ENCODE data around the gene DLGAP3. TPM values are rescaled to one million over a fixed set of nuclear protein-coding genes. Genes with fewer than 3 reads are reported as not detected.

Gene DLGAP3
- total and polyA plus RNA-seq, 2 donors (not counting 3 experiments of a cell fraction or from before 2014, with no cell fraction given) = 0.04 to 0.20 TPM

DNA sequence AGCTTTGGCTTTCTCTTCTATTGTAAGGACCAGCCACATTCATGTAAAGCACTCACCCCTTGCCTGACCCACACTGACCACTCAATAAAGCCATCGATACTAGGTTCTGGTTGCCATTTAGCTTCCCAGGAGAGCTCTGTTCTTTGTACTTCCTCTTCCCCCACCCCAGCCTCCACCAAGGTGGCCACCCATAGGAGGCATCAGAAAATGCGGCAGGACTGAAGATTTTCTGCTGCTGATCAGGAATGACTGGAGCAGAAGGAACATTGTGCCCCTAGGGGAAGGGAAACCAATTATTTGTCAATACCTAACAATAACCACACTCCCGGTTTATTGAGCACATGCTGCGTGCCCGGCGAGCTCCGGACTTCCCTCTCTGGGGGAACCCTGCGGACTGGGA is 64.7 kb downstream of the DLGAP3 start:
- no TSS peak for BruUV-seq (replicated peaks)
- H3K27ac ChIP-seq (ENCODE audit: insufficient read depth, low read depth, low read length) = no peak overlapping the region
- DNase-seq (ENCODE audit: low read depth, low spot score) (no peak), FAIRE-seq (no peak)
- H3K27me3 ChIP-seq (ENCODE audit: control insufficient read depth in 2 of 2, insufficient read depth in 2 of 2, low read length in 2 of 2) = peaks cover 10 to 18% of the 10 kb centered on the region in 2 experiments
- intact Hi-C loops (cut with micrococcal nuclease) = no loop called here
- H3K4me2 ChIP-seq (ENCODE audit: insufficient read depth, low read length) = no peak overlapping the region
- no peaks in the 10 kb centered on the region for H3K9me3 ChIP-seq (replicated peaks; ENCODE audit: control insufficient read depth, insufficient read depth, low read length)
- TF ChIP-seq MAX (IDR thresholded peaks at IDR 0.05; ENCODE audit: insufficient read depth, insufficient read length) = no peak
- TF ChIP-seq MYC (IDR thresholded peaks at IDR 0.05; ENCODE audit: low read depth, low read length) = no peak
- no peak for TF ChIP-seq GATA2 (IDR thresholded peaks at IDR 0.05; ENCODE audit: insufficient read depth, insufficient read length, low read depth, low read length)
- TF ChIP-seq, protein P1, sequence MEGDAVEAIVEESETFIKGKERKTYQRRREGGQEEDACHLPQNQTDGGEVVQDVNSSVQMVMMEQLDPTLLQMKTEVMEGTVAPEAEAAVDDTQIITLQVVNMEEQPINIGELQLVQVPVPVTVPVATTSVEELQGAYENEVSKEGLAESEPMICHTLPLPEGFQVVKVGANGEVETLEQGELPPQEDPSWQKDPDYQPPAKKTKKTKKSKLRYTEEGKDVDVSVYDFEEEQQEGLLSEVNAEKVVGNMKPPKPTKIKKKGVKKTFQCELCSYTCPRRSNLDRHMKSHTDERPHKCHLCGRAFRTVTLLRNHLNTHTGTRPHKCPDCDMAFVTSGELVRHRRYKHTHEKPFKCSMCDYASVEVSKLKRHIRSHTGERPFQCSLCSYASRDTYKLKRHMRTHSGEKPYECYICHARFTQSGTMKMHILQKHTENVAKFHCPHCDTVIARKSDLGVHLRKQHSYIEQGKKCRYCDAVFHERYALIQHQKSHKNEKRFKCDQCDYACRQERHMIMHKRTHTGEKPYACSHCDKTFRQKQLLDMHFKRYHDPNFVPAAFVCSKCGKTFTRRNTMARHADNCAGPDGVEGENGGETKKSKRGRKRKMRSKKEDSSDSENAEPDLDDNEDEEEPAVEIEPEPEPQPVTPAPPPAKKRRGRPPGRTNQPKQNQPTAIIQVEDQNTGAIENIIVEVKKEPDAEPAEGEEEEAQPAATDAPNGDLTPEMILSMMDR (IDR thresholded peaks at IDR 0.05; ENCODE audit: extremely low read depth in 1 of 2, insufficient read depth in 1 of 2, low read depth in 1 of 2, low read length in 2 of 2) = no peak
- TF ChIP-seq FOS (IDR thresholded peaks at IDR 0.05; ENCODE audit: borderline replicate concordance, insufficient read depth, low read length) = no peak
- no peak for TF ChIP-seq POLR2A (IDR thresholded peaks at IDR 0.05; ENCODE audit: low read depth, low read length)
- POLR2A ChIA-PET = no interaction called here
- H3K4me1 ChIP-seq (ENCODE audit: control insufficient read depth, extremely low read depth, insufficient read depth, low read length) = peaks cover 7% of the 10 kb centered on the region
- H2AFZ ChIP-seq (ENCODE audit: low read depth, low read length) = no peak overlapping the region
- H3K36me3 ChIP-seq (ENCODE audit: control insufficient read depth in 2 of 2, extremely low read depth in 1 of 2, insufficient read depth in 2 of 2, low read length in 2 of 2) = no peaks in the 10 kb centered on the region
- H3K9me1 ChIP-seq (replicated peaks; ENCODE audit: control insufficient read depth, extremely low read depth, insufficient read depth, low read length) = no peaks in the 10 kb centered on the region
- dilution Hi-C loops (cut with MboI; ENCODE audit: extremely low pct_ligation_motif_present, low sequenced_read_pairs) = no loop called here
- no peaks in the 10 kb centered on the region for H3K79me2 ChIP-seq (ENCODE audit: control insufficient read depth, insufficient read depth, low read length)
- H4K20me1 ChIP-seq (replicated peaks; ENCODE audit: control insufficient read depth, extremely low read depth, insufficient read depth, low read length) = no peaks in the 10 kb centered on the region
- H3K4me3 ChIP-seq (replicated peaks in 1 of 3; ENCODE audit: insufficient read depth in 1 of 3, low read depth in 1 of 3, low read length in 3 of 3) = no peak overlapping the region
- CTCF ChIA-PET = interaction anchor here (1.5 to 4.7 kb wide), 2 partner anchors 12 to 77 kb away, joined by 12 to 59 read pairs; no protein-coding TSS in a partner anchor
- no peak overlapping the region for H3K9ac ChIP-seq (replicated peaks; ENCODE audit: extremely low read depth, insufficient read depth, low read length)

DNA sequence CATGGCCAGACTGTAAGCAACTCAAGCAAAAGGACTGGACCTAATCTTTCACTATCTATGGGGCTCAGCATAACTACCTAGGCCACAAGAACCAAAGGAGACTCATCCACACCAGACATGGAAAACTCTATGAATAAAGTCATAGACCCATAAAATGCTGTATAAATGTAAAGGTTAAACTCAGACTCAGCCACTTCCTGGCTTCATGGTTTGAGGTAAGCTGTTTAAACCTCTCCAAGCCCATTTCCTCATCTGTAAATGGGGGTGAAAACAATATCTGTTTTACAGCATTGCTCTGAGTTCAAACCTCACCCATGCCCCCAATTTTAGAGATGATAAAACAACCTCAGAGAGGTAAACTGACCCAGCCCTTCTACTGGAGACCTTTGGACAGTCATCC is 65.9 kb downstream of the DLGAP3 start:
- no peaks in the 10 kb centered on the region for H3K9me1 ChIP-seq (replicated peaks; ENCODE audit: control insufficient read depth, extremely low read depth, insufficient read depth, low read length)
- TF ChIP-seq MAX (IDR thresholded peaks at IDR 0.05; ENCODE audit: insufficient read depth, insufficient read length) (no peak), JUN (IDR thresholded peaks at IDR 0.05; ENCODE audit: borderline replicate concordance, insufficient read depth, insufficient read length, low read depth) (no peak), EZH2 (IDR thresholded peaks at IDR 0.05; ENCODE audit: borderline replicate concordance, low read depth, low read length, severe bottlenecking) (no peak), POLR2A (IDR thresholded peaks at IDR 0.05; ENCODE audit: low read depth, low read length) (no peak), POLR2AphosphoS5 (IDR thresholded peaks at IDR 0.05; ENCODE audit: insufficient read depth, low read depth, low read length) (no peak), GATA2 (IDR thresholded peaks at IDR 0.05; ENCODE audit: insufficient read depth, insufficient read length, low read depth, low read length) (no peak), FOS (IDR thresholded peaks at IDR 0.05; ENCODE audit: borderline replicate concordance, insufficient read depth, low read length) (no peak), MYC (IDR thresholded peaks at IDR 0.05; ENCODE audit: low read depth, low read length) (no peak)
- TF ChIP-seq, protein P1 (IDR thresholded peaks at IDR 0.05; ENCODE audit: extremely low read depth in 1 of 2, insufficient read depth in 1 of 2, low read depth in 1 of 2, low read length in 2 of 2) = no peak
- no peak overlapping the region for H3K9ac ChIP-seq (replicated peaks; ENCODE audit: extremely low read depth, insufficient read depth, low read length)
- CTCF ChIA-PET = no interaction called here
- H3K27ac ChIP-seq (ENCODE audit: insufficient read depth, low read depth, low read length) = no peak overlapping the region
- no TSS peak for BruUV-seq (replicated peaks)
- peaks cover 11% of the 10 kb centered on the region for H3K4me1 ChIP-seq (ENCODE audit: control insufficient read depth, extremely low read depth, insufficient read depth, low read length)
- peaks cover 10% of the 10 kb centered on the region for H3K79me2 ChIP-seq (ENCODE audit: control insufficient read depth, insufficient read depth, low read length)
- POLR2A ChIA-PET = no interaction called here
- no peaks in the 10 kb centered on the region for H3K36me3 ChIP-seq (ENCODE audit: control insufficient read depth in 2 of 2, extremely low read depth in 1 of 2, insufficient read depth in 2 of 2, low read length in 2 of 2)
- no peaks in the 10 kb centered on the region for H3K9me3 ChIP-seq (replicated peaks; ENCODE audit: control insufficient read depth, insufficient read depth, low read length)
- no peak for DNase-seq (ENCODE audit: low read depth, low spot score)
- H4K20me1 ChIP-seq (replicated peaks; ENCODE audit: control insufficient read depth, extremely low read depth, insufficient read depth, low read length) = no peaks in the 10 kb centered on the region
- H3K27me3 ChIP-seq (ENCODE audit: control insufficient read depth in 2 of 2, insufficient read depth in 2 of 2, low read length in 2 of 2) = peaks cover 10 to 18% of the 10 kb centered on the region in 2 experiments
- no peak overlapping the region for H3K4me2 ChIP-seq (ENCODE audit: insufficient read depth, low read length)
- H3K4me3 ChIP-seq (replicated peaks in 1 of 3; ENCODE audit: insufficient read depth in 1 of 3, low read depth in 1 of 3, low read length in 3 of 3) = no peak overlapping the region
- no peak for FAIRE-seq
- H2AFZ ChIP-seq (ENCODE audit: low read depth, low read length) = no peak overlapping the region
- dilution Hi-C loops (cut with MboI; ENCODE audit: extremely low pct_ligation_motif_present, low sequenced_read_pairs) (no loop called here), intact Hi-C loops (cut with micrococcal nuclease) (no loop called here)
